HG03139 (cell line): ENCODE results near the gene RAPGEF6.
"Not testable (repeated sequence)": the region's sequence is repeated elsewhere in the genome, so short reads cannot be mapped to it uniquely, and the experiment has no call there.

Experiments
- ATAC-seq: cut with Tn5 transposase; IDR thresholded peaks from one replicate; pipeline ENCODE4 v1.9.1; 2021; ENCODE audit not compliant: unreplicated experiment

The RAPGEF6 gene

GRCh38 chr5:131634996-131635683 is at the start of gene RAPGEF6:
Gene RAPGEF6 (minus strand): TSS chr5:131635229. CDS start chr5:131635030, 199 bp downstream.
- ATAC-seq = peak; percentile 87

GRCh38 chr5:131684595-131684994 is 49.6 kb upstream of the RAPGEF6 start:
- ATAC-seq = no peak

DNA sequence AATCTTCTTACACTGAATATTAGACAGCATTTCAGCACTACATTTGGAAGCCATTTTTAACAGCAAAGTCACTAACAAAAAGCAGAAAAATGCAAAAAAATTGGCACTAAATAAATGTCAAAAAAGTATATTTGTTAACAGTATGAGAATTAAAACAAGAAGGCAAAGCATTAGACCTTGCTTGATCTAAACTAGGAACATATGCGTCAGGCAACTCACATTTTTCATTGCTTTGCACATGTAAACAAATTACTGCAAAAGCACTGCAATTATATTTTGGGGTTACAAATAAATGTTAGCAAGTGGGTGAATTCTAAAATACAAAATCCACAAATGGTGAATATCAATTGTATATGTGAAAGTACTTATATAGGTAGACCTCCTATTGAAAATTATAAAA is 49.0 kb upstream of the RAPGEF6 start:
- ATAC-seq = no peak

DNA sequence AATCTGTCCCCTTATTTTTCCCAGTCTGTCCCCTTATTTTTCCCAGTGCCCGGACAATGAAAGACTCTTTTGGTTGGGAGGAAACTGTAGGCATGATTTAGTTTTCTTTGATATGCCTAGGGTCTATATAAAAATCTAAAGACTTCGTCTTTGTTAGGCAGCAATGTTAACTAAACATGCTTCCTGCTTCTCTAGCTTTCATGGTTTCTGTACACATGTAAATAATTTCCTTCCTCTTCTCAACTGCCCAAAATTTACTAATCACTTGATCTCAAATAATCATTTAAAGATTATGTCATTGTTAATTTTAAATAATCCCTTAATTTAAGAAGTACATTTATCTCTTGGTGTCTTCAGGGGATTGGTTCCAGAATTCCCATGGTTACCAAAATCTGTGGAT is 47.8 kb upstream of the RAPGEF6 start:
- no peak for ATAC-seq

DNA sequence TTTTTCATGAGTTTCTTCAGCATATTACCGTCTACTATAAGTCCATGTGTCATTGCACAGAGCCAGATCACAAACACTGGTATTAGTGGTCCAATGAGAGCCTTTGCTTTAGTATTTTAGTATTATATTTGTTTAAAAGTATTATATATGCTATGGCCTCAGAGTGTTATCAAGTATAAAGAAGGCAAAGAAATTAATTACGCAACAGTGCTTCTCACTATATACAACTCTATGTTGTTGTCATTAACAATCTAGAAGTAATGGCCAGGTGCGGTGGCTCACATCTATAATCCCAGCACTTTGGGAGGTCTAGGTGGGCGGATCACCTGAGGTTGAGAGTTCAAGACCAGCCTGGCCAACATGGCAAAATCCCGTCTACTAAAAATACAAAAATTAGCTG is 47.1 kb upstream of the RAPGEF6 start:
- no peak for ATAC-seq

- ATAC-seq = no peak
These were observed 44.9 kb upstream of the RAPGEF6 start for GRCh38 chr5:131679911-131680310.

DNA sequence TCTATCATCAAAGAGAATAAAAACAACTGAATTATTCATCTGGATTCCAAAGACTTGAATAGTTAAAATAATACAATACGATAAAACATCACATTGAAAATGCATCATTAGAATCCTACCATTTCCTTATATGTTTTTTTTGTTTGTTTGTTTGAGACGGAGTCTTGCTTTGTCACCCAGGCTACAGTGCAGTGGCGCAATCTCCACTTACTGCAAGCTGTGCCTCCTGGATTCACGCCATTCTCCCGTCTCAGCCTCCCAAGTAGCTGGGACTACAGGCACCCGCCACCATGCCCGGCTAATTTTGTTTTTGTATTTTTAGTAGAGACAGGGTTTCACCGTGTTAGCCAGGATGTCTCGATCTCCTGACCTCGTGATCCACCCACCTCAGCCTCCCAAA is 43.2 kb upstream of the RAPGEF6 start:
- not testable (repeated sequence) for ATAC-seq

- no peak for ATAC-seq
These were observed 42.1 kb upstream of the RAPGEF6 start for GRCh38 chr5:131677115-131677514.

DNA sequence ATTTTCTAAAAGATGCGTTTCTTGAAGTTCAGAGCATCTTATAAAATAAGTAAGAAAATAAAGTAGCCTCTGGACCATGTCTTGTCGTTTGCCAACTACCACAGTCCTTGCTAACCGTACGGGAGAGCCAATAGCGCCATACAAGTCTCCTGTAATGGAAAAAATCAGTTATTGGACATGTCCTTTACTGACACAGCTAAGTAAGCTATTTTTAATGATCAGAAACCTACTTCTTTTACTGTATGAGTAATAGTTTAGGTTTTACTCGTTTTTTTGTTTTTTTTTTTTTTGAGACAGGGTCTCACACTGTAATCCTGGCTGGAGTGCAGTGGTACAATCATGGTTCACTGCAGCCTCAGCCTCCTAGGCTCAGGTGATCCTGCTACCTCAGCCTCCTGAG is 37.7 kb upstream of the RAPGEF6 start:
- ATAC-seq = peak; percentile 14

DNA sequence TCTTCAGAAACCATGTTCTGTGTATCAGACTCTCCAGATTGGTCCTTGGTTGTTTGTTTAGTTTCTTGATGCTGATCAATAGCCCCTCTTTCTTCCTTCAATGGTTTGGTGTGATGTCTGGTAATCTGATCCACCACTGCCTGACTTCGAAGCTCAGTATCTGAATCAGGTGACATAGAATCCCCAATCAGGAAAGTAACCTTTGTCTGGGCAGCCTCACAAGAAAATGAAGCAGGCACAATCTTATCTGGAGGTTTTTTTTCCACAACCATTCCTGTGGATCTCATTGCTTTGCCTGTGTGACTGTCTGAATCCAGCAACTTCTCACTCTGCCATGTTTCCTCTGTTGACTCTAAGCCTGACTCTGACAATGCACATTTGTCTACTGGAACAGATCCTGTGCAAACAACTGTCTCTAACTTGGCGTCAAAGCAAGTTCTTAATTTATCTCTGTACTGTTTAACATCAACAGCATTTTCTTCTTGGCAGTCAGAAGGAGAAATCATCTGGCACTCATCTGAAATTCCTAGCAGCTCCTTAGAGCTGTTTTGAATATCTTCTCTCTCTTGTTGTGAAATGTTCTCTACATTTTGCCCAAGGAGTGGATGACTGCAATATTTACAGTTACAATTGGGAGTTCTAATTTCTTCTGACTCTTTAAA is 37.1 kb upstream of the RAPGEF6 start:
- ATAC-seq = no peak

DNA sequence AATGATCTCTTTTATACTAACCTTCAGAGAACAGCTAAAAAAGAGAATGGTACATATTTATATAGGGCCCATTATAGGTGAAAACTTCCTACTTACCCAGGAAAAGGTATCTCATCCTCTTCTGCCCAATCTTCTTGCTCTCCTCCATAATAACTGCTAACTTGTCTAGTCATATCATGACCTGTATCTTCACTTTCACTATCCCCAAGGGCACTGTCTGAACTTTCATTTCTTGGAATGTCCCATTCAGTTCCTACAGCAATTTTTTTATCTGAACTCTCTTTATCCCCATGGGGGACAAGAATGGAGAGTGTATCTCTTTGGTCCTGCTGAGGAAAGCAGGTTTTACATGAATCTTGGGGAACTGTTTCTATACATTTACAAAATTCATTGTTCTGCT is 36.4 kb upstream of the RAPGEF6 start:
- ATAC-seq = no peak

DNA sequence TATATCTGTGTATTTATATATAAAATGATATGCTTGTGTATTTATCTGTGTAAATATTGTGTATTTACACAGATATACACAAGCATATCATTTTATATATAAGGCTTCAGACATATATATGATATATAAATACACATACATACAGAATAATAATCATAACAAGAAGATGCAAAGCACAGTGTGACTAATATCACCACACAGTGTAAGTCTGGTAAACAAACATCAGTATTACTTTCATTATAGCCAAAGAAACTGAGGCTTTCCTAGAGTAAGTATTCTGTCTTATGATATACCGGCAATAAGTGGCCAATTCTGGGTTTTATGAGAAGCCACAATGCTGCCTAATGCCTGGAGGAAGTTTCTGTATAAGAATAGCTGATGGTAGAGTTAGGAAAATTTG is 29.9 kb upstream of the RAPGEF6 start:
- no peak for ATAC-seq

GRCh38 chr5:131661933-131662332 is 26.9 kb upstream of the RAPGEF6 start:
- no peak for ATAC-seq

- ATAC-seq = no peak
These were observed 24.8 kb upstream of the RAPGEF6 start for GRCh38 chr5:131659841-131660240.

DNA sequence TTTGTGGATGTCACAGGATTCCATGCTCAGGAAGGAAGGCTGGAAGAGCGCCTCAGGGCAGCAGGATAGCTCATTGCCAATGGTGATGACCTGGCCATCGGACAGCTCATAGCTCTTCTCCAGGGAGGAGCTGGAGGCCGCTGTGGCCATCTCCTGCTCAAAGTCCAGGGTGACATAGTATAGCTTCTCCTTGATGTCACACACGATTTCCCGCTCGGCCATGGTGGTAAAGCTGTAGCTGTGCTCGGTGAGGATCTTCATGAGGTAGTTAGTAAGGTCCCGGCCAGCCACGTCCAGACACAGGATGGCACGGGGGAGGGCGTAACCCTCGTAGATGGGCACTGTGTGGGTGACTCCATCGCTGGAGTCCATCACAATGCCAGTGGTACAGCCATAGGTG is 24.3 kb upstream of the RAPGEF6 start:
- no peak for ATAC-seq

DNA sequence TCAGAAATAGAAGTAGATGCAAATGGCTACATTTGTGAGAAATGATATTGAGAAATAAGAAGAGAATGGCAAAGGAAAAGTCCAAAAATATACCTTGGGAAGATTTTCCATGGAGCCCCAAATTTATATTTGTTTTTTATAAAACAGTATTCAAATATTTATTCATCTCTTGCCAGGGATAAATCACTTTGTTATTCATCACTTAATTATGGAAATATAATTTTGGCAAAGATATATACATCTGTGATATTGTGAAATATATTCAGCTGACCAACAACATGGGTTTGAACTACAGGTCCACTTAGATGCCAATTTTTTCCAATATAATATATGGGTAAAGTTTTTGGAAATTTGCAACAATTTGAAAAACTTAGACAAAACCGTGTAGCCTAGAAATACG is 19.7 kb upstream of the RAPGEF6 start:
- no peak for ATAC-seq

- ATAC-seq = no peak
These were observed 19.3 kb upstream of the RAPGEF6 start for GRCh38 chr5:131654309-131654708.

GRCh38 chr5:131649161-131649560 is 14.1 kb upstream of the RAPGEF6 start:
- no peak for ATAC-seq

DNA sequence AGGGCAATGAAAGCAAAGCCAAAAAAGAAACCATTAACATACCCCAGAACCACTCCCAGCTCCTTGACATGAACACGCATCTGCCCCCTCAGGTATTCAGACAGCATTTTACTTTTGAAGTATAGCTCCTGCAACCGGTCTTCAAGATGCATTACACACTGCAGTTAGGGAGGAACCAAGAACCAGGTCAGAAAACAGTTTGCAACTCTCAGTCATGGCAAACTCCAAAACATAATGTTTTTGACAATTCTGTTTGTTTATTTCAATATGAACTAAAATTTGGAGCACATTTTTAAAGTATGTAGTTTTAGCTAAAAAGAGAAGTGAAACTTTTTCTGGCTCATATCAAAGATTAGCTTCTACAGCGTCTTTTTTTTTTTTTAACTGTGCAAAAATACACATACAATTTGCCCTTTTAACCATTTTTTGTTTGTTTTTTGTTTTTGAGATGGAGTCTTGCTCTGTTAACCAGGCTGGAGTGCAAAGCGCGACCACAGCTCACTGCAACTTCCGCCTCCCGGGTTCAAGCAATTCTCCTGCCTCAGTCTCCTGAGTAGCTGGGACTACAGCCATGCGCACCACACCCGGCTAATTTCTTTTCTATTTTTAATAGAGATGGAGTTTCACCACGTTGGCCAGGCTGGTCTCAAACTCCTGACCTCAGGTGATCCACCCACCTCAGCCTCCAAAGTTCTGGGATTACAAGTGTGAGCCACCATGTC is 12.2 kb upstream of the RAPGEF6 start:
- peak; percentile 73 for ATAC-seq

DNA sequence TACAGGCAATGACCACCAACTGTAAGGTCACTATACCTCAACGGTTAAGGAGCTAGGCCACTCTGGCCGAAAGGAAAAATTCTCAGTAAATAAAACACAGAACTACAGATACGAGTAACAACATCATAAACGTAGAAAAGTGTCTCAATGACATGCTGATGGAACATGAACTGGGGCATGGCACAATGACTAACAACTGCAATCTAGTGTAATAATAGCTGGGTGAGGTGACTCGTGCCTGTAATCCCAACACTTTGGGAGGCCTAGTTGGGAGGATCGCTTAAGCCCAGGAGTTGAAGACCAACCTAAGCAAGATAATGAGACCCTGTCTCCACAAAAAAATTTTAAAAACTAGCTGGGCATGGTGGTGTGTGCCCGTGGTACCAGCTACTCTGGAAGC is 9.8 kb upstream of the RAPGEF6 start:
- ATAC-seq = no peak

GRCh38 chr5:131644370-131644769 is 9.3 kb upstream of the RAPGEF6 start:
- ATAC-seq = no peak

DNA sequence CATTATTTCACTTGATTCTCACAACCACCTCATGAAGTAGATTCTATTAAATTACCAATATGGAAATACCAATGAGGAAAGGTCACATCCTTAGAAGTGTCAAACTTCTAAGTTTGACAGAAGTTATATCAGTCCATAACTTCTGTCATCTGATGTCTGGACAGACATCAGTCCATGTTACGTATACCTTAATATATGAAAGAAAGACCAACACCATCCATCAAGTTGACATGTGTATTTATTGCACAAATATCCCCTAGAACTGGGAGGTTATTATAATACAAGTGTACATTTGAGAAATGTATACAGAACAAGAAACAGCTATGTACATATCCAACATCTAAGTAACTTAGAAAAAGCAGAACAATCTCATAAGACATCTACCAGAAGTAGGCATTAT is 6.5 kb upstream of the RAPGEF6 start:
- no peak for ATAC-seq
